Measurements from ENCODE around the gene FCSK.
A peak's percentile ranks its signal among the peaks of the same experiment; 100 is the strongest.

FCSK gene

GRCh38 chr16:70416748-70417616 is 37.4 kb upstream of the FCSK start:
- Histone ChIP-seq H3K4me3 (ENCODE audit: low read depth, low read length) (no peak overlapping the region), H3K27me3 (ENCODE audit: control insufficient read depth, insufficient read depth, low read length) (no peaks in the 10 kb centered on the region), H3K9ac (no peak overlapping the region), H3K4me2 (ENCODE audit: low read length) (no peak overlapping the region), H3K36me3 (ENCODE audit: control insufficient read depth, insufficient read depth, low read length) (no peaks in the 10 kb centered on the region), H3K4me1 (peaks cover 46% of the 10 kb centered on the region), H3K27ac (no peak overlapping the region), H2AFZ (no peak overlapping the region), H3K79me2 (peaks cover 69% of the 10 kb centered on the region), H3K9me3 (ENCODE audit: control insufficient read depth, low read length) (no peaks in the 10 kb centered on the region)
- TF ChIP-seq CTCF (IDR thresholded peaks at IDR 0.05), result no peak

GRCh38 chr16:70417661-70418060 is 36.7 kb upstream of the FCSK start:
- Histone ChIP-seq H3K79me2 (peaks cover 76% of the 10 kb centered on the region), H3K9me3 (ENCODE audit: control insufficient read depth, low read length) (no peaks in the 10 kb centered on the region), H3K4me1 (peaks cover 46% of the 10 kb centered on the region), H2AFZ (peak overlapping the region; percentile 24), H3K27ac (peak overlapping the region; percentile 43), H3K9ac (no peak overlapping the region), H3K36me3 (ENCODE audit: control insufficient read depth, insufficient read depth, low read length) (no peaks in the 10 kb centered on the region), H3K27me3 (ENCODE audit: control insufficient read depth, insufficient read depth, low read length) (no peaks in the 10 kb centered on the region), H3K4me2 (ENCODE audit: low read length) (no peak overlapping the region), H3K4me3 (ENCODE audit: low read depth, low read length) (no peak overlapping the region)
- TF ChIP-seq CTCF (IDR thresholded peaks at IDR 0.05), result no peak

- Histone ChIP-seq H3K27ac (peak overlapping the region; percentile 43), H3K79me2 (peaks cover 79% of the 10 kb centered on the region), H3K4me3 (ENCODE audit: low read depth, low read length) (no peak overlapping the region), H3K4me2 (ENCODE audit: low read length) (no peak overlapping the region), H2AFZ (peak overlapping the region; percentile 24), H3K27me3 (ENCODE audit: control insufficient read depth, insufficient read depth, low read length) (no peaks in the 10 kb centered on the region), H3K4me1 (peaks cover 46% of the 10 kb centered on the region), H3K36me3 (ENCODE audit: control insufficient read depth, insufficient read depth, low read length) (no peaks in the 10 kb centered on the region), H3K9me3 (ENCODE audit: control insufficient read depth, low read length) (no peaks in the 10 kb centered on the region), H3K9ac (no peak overlapping the region)
- TF ChIP-seq CTCF (IDR thresholded peaks at IDR 0.05), result no peak
These were observed 36.0 kb upstream of the FCSK start for GRCh38 chr16:70418274-70418992.

- Histone ChIP-seq H2AFZ (no peak overlapping the region), H3K27ac (no peak overlapping the region), H3K79me2 (peaks cover 84% of the 10 kb centered on the region), H3K27me3 (ENCODE audit: control insufficient read depth, insufficient read depth, low read length) (no peaks in the 10 kb centered on the region), H3K9me3 (ENCODE audit: control insufficient read depth, low read length) (no peaks in the 10 kb centered on the region), H3K4me3 (ENCODE audit: low read depth, low read length) (no peak overlapping the region), H3K4me2 (ENCODE audit: low read length) (no peak overlapping the region), H3K36me3 (ENCODE audit: control insufficient read depth, insufficient read depth, low read length) (no peaks in the 10 kb centered on the region), H3K9ac (no peak overlapping the region), H3K4me1 (peaks cover 46% of the 10 kb centered on the region)
- TF ChIP-seq CTCF (IDR thresholded peaks at IDR 0.05), result no peak
These were observed 35.4 kb upstream of the FCSK start for GRCh38 chr16:70418993-70419318.
